HL-60 (cell line): ENCODE measurements around the gene SLC35A1.

ENCODE experiments used
- DNase-seq, 2 experiments: peaks; one replicate each; pipeline ENCODE4 v3.0.0-alpha.2; 2010 to 2020; ENCODE audit warnings: low read depth in 1 of 2, low spot score in 1 of 2
- H3K27ac ChIP-seq: fragments of 250-450 bp; sonication (Bioruptor Pico); replicated peaks from 2 replicates; pipeline ENCODE4 v1.5.1; 2020; ENCODE audit warnings: mild to moderate bottlenecking, moderate library complexity
- H3K27me3 ChIP-seq: fragments of 250-450 bp; sonication (Bioruptor Pico); 2 replicates; pipeline ENCODE4 v1.5.1; 2021; ENCODE audit warnings: mild to moderate bottlenecking, moderate library complexity; ENCODE audit not compliant: insufficient read depth, poor library complexity, severe bottlenecking
- H3K4me3 ChIP-seq: replicated peaks from 2 replicates; pipeline ENCODE4 v1.5.1; 2011; ENCODE audit warnings: mild to moderate bottlenecking, control low read depth, low read length; ENCODE audit not compliant: insufficient read depth
- GABPA ChIP-seq: IDR thresholded peaks from 2 replicates; pipeline ENCODE4 v1.6.1; 2012; ENCODE audit warnings: low read depth
- POLR2AphosphoS5 ChIP-seq: IDR thresholded peaks from 2 replicates; pipeline ENCODE4 v1.6.1; 2012; ENCODE audit warnings: low read depth
- SPI1 ChIP-seq: IDR thresholded peaks from 2 replicates; pipeline ENCODE4 v1.6.1; 2012; ENCODE audit warnings: low read depth, mild to moderate bottlenecking, borderline replicate concordance
- TF ChIP-seq, protein P1 (sequence below): IDR thresholded peaks from one replicate; pipeline ENCODE4 v1.5.1; 2011; ENCODE audit warnings: low read length, control low read depth, inconsistent platforms; ENCODE audit not compliant: insufficient read depth
- TF ChIP-seq, protein P2 (sequence below): IDR thresholded peaks from 2 replicates; pipeline ENCODE4 v1.6.1; 2012; ENCODE audit warnings: low read depth; ENCODE audit not compliant: insufficient replicate concordance

SLC35A1 gene

DNA sequence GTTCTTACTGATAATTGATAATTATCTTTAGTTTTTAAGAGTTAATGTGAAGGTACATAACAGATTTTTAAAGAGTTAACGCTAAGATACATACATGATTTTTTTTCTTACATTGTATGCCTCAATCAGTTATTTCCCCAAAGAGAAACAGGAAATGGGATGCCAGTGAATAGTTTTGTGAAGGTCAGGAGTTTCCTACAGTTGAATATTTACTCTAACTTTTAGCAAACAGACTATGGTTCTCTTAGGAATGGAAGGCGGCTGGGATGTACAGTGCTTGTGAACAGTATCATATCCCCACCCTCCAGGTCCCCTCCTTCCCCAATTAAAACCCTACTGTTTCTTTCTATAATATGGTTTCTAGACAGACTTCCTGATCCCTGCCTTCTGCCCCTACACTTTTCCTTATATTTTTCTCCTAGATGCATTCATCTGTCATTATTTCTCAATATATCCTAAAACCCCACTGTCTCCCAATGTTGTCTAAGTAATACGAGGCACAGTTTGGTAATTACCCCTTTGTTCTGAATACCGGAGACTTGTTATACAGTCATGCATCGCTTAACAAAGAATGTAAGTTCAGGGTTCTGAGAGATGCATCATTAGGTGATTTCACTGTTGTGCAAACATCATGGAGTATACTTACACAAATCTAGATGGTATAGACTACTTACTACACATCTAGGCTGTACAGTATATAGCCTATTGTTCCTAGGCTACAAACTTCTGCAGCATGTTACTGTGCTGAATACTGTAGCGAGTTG is 29.2 kb downstream of the SLC35A1 start:
- no peak overlapping the region for H3K27ac ChIP-seq
- no peaks in the 10 kb centered on the region for H3K27me3 ChIP-seq
- TF ChIP-seq POLR2AphosphoS5 = no peak
- TF ChIP-seq GABPA = no peak
- TF ChIP-seq, protein P1, sequence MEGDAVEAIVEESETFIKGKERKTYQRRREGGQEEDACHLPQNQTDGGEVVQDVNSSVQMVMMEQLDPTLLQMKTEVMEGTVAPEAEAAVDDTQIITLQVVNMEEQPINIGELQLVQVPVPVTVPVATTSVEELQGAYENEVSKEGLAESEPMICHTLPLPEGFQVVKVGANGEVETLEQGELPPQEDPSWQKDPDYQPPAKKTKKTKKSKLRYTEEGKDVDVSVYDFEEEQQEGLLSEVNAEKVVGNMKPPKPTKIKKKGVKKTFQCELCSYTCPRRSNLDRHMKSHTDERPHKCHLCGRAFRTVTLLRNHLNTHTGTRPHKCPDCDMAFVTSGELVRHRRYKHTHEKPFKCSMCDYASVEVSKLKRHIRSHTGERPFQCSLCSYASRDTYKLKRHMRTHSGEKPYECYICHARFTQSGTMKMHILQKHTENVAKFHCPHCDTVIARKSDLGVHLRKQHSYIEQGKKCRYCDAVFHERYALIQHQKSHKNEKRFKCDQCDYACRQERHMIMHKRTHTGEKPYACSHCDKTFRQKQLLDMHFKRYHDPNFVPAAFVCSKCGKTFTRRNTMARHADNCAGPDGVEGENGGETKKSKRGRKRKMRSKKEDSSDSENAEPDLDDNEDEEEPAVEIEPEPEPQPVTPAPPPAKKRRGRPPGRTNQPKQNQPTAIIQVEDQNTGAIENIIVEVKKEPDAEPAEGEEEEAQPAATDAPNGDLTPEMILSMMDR = no peak
- no peak for TF ChIP-seq SPI1
- TF ChIP-seq, protein P2, sequence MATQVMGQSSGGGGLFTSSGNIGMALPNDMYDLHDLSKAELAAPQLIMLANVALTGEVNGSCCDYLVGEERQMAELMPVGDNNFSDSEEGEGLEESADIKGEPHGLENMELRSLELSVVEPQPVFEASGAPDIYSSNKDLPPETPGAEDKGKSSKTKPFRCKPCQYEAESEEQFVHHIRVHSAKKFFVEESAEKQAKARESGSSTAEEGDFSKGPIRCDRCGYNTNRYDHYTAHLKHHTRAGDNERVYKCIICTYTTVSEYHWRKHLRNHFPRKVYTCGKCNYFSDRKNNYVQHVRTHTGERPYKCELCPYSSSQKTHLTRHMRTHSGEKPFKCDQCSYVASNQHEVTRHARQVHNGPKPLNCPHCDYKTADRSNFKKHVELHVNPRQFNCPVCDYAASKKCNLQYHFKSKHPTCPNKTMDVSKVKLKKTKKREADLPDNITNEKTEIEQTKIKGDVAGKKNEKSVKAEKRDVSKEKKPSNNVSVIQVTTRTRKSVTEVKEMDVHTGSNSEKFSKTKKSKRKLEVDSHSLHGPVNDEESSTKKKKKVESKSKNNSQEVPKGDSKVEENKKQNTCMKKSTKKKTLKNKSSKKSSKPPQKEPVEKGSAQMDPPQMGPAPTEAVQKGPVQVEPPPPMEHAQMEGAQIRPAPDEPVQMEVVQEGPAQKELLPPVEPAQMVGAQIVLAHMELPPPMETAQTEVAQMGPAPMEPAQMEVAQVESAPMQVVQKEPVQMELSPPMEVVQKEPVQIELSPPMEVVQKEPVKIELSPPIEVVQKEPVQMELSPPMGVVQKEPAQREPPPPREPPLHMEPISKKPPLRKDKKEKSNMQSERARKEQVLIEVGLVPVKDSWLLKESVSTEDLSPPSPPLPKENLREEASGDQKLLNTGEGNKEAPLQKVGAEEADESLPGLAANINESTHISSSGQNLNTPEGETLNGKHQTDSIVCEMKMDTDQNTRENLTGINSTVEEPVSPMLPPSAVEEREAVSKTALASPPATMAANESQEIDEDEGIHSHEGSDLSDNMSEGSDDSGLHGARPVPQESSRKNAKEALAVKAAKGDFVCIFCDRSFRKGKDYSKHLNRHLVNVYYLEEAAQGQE = no peak
- DNase-seq = no peak
- H3K4me3 ChIP-seq = no peak overlapping the region

DNA sequence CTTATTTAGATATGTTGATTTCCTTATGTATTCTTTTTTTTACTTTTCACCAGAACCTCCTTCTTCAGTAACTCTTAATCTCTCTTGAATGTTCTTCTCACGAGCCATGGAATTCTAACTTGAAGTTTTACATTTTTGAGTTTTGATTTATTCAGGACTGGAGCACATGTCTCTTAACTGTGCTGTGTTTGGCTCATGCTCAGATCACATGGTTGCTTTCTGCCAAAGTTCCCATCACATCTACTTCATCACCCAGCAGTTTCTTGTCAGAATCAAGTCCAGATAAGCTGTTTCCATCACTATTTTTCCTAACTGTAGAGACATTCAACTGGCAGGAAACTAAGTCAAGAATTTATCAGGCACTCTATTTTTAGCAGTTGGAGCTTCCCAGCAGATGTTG is 31.7 kb downstream of the SLC35A1 start:
- Histone ChIP-seq H3K4me3 (no peak overlapping the region), H3K27me3 (no peaks in the 10 kb centered on the region), H3K27ac (no peak overlapping the region)
- no peak for DNase-seq
- TF ChIP-seq, protein P1 = no peak
- TF ChIP-seq, protein P2 = no peak
- TF ChIP-seq POLR2AphosphoS5 (no peak), SPI1 (no peak), GABPA (no peak)

DNA sequence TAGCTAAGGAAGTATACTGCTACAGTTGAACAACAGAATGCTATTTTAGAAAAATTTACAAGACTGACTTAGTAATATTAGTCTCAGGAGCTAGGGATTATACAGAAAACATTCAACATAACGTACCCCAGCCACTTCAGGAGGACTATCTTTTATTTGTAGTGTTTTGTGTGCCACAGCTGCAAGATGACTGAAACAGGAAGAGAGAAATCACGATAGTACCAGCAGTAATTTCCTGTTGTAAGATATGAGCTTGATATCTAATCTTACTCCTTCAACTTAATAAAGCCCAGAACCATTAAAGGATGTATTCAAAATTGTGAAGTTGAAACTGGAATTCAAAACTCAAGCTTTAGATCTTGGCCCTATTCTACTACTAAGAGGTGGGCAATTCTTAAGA is 42.1 kb downstream of the SLC35A1 start:
- TF ChIP-seq, protein P1 = no peak
- TF ChIP-seq, protein P2 = no peak
- TF ChIP-seq POLR2AphosphoS5 (no peak), SPI1 (no peak), GABPA (no peak)

More for the DNA sequence above, 42.1 kb downstream of the SLC35A1 start:
- no peaks in the 10 kb centered on the region for H3K27me3 ChIP-seq
- H3K4me3 ChIP-seq = no peak overlapping the region
- no peak for DNase-seq
- H3K27ac ChIP-seq = no peak overlapping the region
